Caco-2 (cell line): Measurements from ENCODE around the gene RNF130. TPM values are rescaled to one million over a fixed set of nuclear protein-coding genes. Genes with fewer than 3 reads are reported as not detected.

Source experiments
- BruUV-seq: library from RNA; stranded (reverse); fragments of 400-500 nt; replicated peaks from 2 replicates; lab custom pipeline; 2021; lab: Mats Ljungman, UMichigan
- CTCF ChIA-PET: fragments of 300-600 bp; sonication (Branson Sonifier 250); formaldehyde crosslinking; loops from one replicate; lab custom pipeline; 2022; ENCODE audit warnings: antibody characterized with exemption; lab: Charles Lee
- POLR2A ChIA-PET: fragments of 300-600 bp; sonication (Branson Sonifier 250); formaldehyde crosslinking; loops from one replicate; lab custom pipeline; 2022; ENCODE audit warnings: antibody characterized with exemption; lab: Charles Lee
- DNase-seq, 2 experiments: peaks; one replicate each; pipeline versions ENCODE4 v3.0.0 to v3.0.0-alpha.2; 2020 to 2022
- H3K27me3 ChIP-seq: replicated peaks from 2 replicates; pipeline ENCODE4 v1.6.0; 2011; ENCODE audit warnings: low read length; ENCODE audit not compliant: control insufficient read depth, insufficient read depth
- H3K36me3 ChIP-seq: 2 replicates; pipeline ENCODE4 v1.5.1; 2011; ENCODE audit warnings: low read length; ENCODE audit not compliant: control insufficient read depth, insufficient read depth
- H3K4me1 ChIP-seq: fragments of 250-450 bp; sonication (Bioruptor Pico); 2 replicates; pipeline ENCODE4 v1.5.1; 2020; ENCODE audit warnings: mild to moderate bottlenecking
- H3K4me3 ChIP-seq: 2 replicates; pipeline ENCODE4 v1.5.1; 2011; ENCODE audit warnings: low read depth, mild to moderate bottlenecking, control low read depth, low read length
- H3K9me3 ChIP-seq: fragments of 250-450 bp; sonication (Bioruptor Pico); 2 replicates; pipeline ENCODE4 v1.5.1; 2020; ENCODE audit warnings: mild to moderate bottlenecking, moderate library complexity
- H3K27ac Mint-ChIP-seq: one replicate; pipeline ENCODE4 v1.8.0; 2022; ENCODE audit warnings: mixed read lengths; ENCODE audit not compliant: unreplicated experiment
- H3K27me3 Mint-ChIP-seq: one replicate; pipeline ENCODE4 v1.8.0; 2022; ENCODE audit warnings: mixed read lengths; ENCODE audit not compliant: insufficient read depth, unreplicated experiment
- H3K36me3 Mint-ChIP-seq: one replicate; pipeline ENCODE4 v1.8.0; 2022; ENCODE audit warnings: mild to moderate bottlenecking, mixed read lengths; ENCODE audit not compliant: insufficient read depth, unreplicated experiment
- H3K4me1 Mint-ChIP-seq: one replicate; pipeline ENCODE4 v1.8.0; 2022; ENCODE audit warnings: low read depth, mixed read lengths; ENCODE audit not compliant: unreplicated experiment
- H3K4me3 Mint-ChIP-seq: one replicate; pipeline ENCODE4 v1.8.0; 2022; ENCODE audit warnings: mild to moderate bottlenecking, moderate library complexity, mixed read lengths; ENCODE audit not compliant: unreplicated experiment
- H3K9me3 Mint-ChIP-seq: one replicate; pipeline ENCODE4 v1.8.0; 2022; ENCODE audit warnings: mixed read lengths; ENCODE audit not compliant: unreplicated experiment
- CTCF ChIP-seq, 2 experiments: fragments of 200-600 bp in 1 of 2; IDR thresholded peaks; 1 replicate in 1 of 2; 2 replicates in 1 of 2; pipeline versions ENCODE4 v1.5.1 to v1.8.0; 2011 to 2022; ENCODE audit warnings: antibody characterized with exemption in 1 of 2, control low read depth in 1 of 2, inconsistent platforms in 1 of 2, low read depth in 1 of 2, low read length in 1 of 2, mild to moderate bottlenecking in 1 of 2, moderate library complexity in 1 of 2; ENCODE audit not compliant: insufficient read depth in 1 of 2, severe bottlenecking in 1 of 2, unreplicated experiment in 1 of 2
- intact Hi-C: fragments of 100-400 bp; cut with micrococcal nuclease; formaldehyde crosslinking; loops from one replicate; pipeline ENCODE4 v1.10.0; 2022; ENCODE audit not compliant: unreplicated experiment
- total RNA-seq: library from RNA; stranded (reverse); gene quantifications from 2 replicates; pipeline ENCODE4 v1.2.3, GENCODE V29; 2022

RNF130 gene
- total RNA-seq, 1 experiment from 2014 or later = 34.5 TPM

GRCh38 chr5:180070756-180071530 lies 616 bp downstream of the RNF130 start:
- Mint-ChIP-seq H3K27ac (peak overlapping the region; percentile 63), H3K9me3 (no peaks in the 10 kb centered on the region), H3K4me1 (peaks cover 6% of the 10 kb centered on the region), H3K36me3 (peaks cover 21% of the 10 kb centered on the region), H3K4me3 (peak overlapping the region; percentile 90), H3K27me3 (peaks cover 11% of the 10 kb centered on the region)
- peaks cover 12% of the 10 kb centered on the region; the same call in 1 of the 2 replicates for H3K4me1 ChIP-seq
- peaks cover 5% of the 10 kb centered on the region; the same call in 1 of the 2 replicates for H3K9me3 ChIP-seq
- H3K36me3 ChIP-seq = no peaks in the 10 kb centered on the region
- intact Hi-C loops = no loop called here
- DNase-seq = no peak
- no TSS peak for BruUV-seq
- ChIA-PET CTCF (no interaction called here), POLR2A (interaction anchor here (0.5 kb wide), 1 partner anchor 282 kb away, joined by 6 read pairs; the partner anchor contains the start of gene GFPT2)
- H3K27me3 ChIP-seq = no peaks in the 10 kb centered on the region; the same call in 1 of the 2 replicates
- no peak for TF ChIP-seq CTCF (IDR thresholded peaks at IDR 0.05; ENCODE audit: insufficient read depth in 1 of 2, low read depth in 1 of 2, low read length in 1 of 2, severe bottlenecking in 1 of 2, unreplicated experiment in 1 of 2)
- H3K4me3 ChIP-seq = peak overlapping the region; percentile 95

DNA sequence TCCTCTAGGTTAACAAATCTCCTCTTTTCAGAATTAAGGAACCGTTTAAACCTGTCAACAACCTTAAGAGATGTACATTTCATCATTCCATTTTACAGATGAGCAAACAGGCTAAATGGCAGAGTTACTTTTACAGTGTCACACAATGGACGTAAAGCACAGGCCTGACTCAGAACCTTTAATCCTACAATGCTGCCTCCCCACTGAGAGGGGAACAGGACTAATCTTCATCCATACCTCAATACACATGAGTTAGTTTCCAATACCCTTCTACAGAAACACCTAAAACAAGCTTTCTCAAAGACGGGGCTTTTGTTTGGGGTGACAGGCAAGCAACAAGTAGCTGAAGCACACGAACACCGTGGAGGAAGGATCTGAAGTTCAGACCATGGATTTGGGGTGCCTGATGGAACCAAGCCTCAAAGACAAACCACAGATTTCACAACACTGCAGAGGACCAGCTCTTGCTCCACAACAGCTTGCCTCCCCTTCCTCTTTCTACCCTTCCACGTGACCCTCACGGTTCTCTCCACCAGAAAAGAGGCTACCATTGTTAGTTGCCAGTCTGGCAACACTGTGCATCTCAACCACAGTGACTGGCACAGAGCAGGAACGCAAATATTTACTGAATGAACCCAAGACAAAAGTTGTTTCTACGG lies 1.8 kb downstream of the RNF130 start:
- Histone ChIP-seq H3K4me3 (peak overlapping the region; percentile 95), H3K27me3 (no peaks in the 10 kb centered on the region; the same call in 1 of the 2 replicates), H3K36me3 (no peaks in the 10 kb centered on the region), H3K9me3 (peaks cover 5% of the 10 kb centered on the region; the same call in 1 of the 2 replicates), H3K4me1 (peaks cover 12% of the 10 kb centered on the region; the same call in 1 of the 2 replicates)
- CTCF ChIA-PET = no interaction called here
- no peaks in the 10 kb centered on the region for H3K9me3 Mint-ChIP-seq
- H3K36me3 Mint-ChIP-seq = peaks cover 15% of the 10 kb centered on the region
- no peak for TF ChIP-seq CTCF (IDR thresholded peaks at IDR 0.05; ENCODE audit: insufficient read depth in 1 of 2, low read depth in 1 of 2, low read length in 1 of 2, severe bottlenecking in 1 of 2, unreplicated experiment in 1 of 2)
- peaks cover 7% of the 10 kb centered on the region for H3K27me3 Mint-ChIP-seq
- H3K27ac Mint-ChIP-seq = no peak overlapping the region
- intact Hi-C loops = no loop called here
- peak overlapping the region; percentile 90 for H3K4me3 Mint-ChIP-seq
- POLR2A ChIA-PET = no interaction called here
- DNase-seq = no peak
- H3K4me1 Mint-ChIP-seq = peaks cover 6% of the 10 kb centered on the region
- BruUV-seq = no TSS peak

DNA sequence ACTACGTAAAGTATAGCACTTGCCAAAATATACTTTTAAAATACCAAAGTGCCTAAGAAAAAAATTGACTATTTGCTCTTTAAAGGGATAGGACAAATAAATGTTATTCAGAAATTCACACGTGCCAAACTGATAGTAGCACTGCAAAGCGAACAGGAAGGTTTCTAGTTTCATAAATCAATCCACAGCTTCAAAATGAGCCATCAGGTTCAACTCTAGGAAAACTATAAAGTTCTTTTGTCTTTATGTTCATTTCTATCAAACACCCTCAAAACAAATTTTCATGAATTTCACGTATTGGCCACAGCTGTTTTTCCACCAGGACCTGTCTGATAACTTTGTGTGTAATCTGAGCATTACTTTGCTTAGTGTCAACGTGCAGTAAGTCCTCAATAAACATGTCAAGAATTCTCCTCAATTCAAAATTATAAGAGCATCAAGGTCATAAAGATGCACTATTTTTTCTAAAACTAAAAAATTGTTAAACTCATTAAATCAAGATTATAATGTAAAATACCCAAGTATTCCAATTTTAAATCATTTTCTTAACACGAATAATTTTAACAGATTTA lies 3.0 kb downstream of the RNF130 start:
- Mint-ChIP-seq H3K4me3 (no peak overlapping the region), H3K27me3 (peaks cover 4% of the 10 kb centered on the region), H3K36me3 (peaks cover 15% of the 10 kb centered on the region), H3K9me3 (no peaks in the 10 kb centered on the region), H3K4me1 (peaks cover 6% of the 10 kb centered on the region), H3K27ac (no peak overlapping the region)
- Histone ChIP-seq H3K36me3 (no peaks in the 10 kb centered on the region), H3K4me3 (no peak overlapping the region), H3K27me3 (no peaks in the 10 kb centered on the region; the same call in 1 of the 2 replicates), H3K4me1 (peaks cover 12% of the 10 kb centered on the region; the same call in 1 of the 2 replicates), H3K9me3 (peaks cover 5% of the 10 kb centered on the region; the same call in 1 of the 2 replicates)
- intact Hi-C loops = no loop called here
- BruUV-seq = no TSS peak
- CTCF ChIA-PET = no interaction called here
- no peak for DNase-seq
- TF ChIP-seq CTCF (IDR thresholded peaks at IDR 0.05; ENCODE audit: insufficient read depth in 1 of 2, low read depth in 1 of 2, low read length in 1 of 2, severe bottlenecking in 1 of 2, unreplicated experiment in 1 of 2) = no peak
- POLR2A ChIA-PET = no interaction called here
